ENCODE data around the gene TJP3.

The TJP3 gene

DNA sequence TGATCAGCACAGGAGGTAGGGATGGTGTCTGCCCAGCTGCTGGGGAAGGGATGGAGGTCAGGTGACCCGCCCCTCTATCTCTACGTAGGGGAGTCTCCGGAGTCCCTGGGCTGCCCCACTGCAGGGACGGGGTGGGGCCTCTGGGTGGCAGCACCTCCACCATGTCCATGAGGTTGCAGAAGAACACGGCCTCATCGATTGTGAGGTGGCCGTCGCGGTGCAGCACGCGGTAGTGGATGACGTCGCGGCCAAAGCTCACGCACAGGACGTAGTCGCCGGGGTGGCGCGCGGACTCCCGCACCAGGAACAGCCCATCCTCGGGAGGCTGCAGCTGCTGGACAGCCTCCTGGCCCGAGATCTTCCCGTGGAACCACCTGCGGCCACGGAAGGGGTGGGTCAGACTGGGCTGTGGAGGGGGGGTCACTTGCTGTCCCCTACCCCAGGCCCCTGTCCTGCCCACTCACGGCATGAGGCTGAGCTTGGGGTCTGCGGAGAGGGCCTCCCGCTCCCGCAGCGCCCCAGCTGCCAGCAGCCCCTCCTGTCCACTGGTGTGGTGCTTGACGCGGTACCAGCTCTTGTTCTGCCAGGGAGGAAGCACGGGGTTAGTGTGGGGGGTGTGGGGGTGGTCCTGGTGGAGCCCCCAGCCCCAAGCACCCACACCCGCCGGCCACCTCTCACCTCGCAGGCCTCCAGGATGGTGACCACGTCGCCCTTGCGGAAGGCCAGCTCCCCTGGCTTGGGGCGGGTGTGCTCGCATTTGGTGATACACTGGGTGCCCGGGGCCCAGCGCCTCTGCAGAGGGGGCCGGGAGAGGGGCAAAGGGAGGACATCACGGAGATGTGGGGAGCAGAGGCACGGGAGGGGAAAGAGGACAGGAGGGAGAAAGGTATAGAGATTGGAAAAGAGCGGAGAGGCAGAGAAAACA is 75.7 kb downstream of the TJP3 start:
- no peak for DNase-seq (ENCODE audit: low spot score)

DNA sequence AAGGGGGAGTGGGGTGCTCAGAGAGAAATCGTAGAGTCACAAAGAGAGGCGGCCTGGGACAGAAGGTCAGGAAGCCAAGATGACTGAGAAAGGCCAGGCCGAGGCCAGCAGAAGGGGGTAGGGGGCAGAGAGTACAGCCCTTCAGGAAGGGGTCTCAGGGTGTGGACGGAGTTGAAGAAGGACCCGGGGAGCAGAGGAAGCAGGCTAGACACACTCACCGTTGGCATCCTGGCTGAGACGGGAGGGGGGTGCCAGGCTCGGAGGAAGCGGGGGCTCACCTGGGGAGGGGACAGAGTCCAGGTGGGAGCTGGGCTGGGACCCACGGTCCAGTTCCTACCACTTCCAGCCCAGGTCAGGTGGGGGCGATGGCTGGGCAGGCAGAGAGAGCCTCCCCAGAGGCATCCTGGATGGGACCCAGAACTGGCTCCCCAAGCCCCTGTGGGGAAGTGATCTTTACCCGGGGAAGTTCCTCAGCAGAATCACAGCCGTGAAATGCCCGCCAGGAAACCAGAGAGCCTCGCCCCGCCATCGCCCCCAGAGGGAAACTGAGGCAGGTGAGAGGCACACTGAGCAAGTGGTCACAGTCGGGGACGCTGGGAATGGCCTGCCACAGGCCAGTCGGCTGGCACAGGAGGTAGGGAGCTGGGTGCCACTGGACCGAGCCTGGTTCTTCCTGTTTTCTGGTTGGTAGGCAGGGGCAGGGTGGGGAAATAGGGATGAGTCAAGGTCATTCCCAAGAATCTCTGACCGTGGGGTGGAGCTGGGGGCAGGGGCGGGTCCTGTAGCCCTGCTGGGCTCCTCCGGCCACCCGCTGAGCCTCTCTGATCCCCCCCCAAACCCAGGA is 76.6 kb downstream of the TJP3 start:
- DNase-seq (ENCODE audit: low spot score) = no peak

DNA sequence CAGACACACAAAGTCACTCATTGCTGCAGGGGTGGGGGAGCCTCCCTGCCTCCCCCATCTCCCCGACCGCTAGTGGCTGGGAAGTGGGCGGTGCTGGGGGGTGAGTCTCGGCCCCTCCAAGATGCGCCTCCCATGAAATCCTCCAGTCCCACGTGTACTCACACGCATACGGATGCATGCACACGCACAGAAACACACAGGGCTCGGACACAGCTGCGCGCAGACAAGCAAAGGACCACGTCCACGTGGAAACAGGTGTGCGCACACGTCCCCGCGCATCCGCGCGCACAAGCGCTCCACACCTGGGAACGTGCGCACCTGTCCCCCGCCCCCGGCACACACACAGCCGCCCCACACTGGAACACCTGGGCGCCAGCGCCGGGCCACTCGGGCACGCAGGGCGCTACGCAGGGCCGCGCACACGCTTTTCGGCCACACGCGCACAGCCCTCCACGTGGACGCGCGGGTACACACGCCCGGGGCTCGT is 77.3 kb downstream of the TJP3 start:
- DNase-seq (ENCODE audit: low spot score) = peak; percentile 41

DNA sequence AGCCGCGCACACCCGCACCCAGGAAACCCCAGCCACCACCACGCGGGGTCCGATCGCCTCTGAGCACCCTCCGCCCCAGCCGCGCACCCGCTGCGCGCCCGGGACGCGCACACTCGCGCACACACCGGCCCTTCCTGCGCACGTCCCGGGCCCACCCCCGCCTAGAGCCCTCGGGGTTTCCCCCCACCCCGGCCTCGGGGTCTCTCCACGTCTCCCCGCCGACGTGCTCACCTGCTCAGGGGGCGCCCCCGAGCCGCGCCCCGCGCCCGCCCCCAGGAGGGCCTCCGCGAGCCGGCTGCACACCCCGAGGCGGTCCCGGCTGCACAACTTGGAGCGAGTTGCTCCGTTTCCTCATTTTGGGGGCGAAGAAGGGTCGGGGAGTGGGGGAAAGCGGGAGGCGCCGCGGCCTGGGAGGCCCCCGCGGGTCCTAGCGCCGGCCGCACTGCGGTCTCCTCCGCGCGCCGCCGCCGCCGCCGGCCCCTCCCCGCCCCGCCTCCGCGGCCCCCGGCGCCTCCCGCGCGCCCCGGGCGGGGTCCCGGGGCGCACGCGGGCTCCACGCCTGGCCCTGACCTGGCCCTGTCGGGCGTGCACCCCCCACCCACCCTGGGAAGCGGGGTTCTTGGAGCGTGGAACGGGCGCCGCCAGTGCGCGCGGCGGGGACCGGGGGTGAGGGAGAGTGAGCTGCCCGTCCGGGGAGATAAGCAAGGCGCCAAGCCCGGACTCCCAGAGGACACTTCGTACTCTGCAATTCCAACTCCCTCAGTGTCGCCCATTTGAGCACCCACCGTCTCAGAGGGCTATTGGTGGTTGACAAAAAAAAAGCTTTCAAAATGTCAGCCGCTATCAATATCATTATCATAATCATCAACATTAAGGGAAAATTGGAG is 78.0 kb downstream of the TJP3 start, which contains the start of gene MATK:
Gene MATK, minus strand, starts transcription at position 444 of the 887 bp plus-strand sequence. CDS start 1,246 bp downstream, outside the sequence.
- no peak for DNase-seq (ENCODE audit: low spot score)

DNA sequence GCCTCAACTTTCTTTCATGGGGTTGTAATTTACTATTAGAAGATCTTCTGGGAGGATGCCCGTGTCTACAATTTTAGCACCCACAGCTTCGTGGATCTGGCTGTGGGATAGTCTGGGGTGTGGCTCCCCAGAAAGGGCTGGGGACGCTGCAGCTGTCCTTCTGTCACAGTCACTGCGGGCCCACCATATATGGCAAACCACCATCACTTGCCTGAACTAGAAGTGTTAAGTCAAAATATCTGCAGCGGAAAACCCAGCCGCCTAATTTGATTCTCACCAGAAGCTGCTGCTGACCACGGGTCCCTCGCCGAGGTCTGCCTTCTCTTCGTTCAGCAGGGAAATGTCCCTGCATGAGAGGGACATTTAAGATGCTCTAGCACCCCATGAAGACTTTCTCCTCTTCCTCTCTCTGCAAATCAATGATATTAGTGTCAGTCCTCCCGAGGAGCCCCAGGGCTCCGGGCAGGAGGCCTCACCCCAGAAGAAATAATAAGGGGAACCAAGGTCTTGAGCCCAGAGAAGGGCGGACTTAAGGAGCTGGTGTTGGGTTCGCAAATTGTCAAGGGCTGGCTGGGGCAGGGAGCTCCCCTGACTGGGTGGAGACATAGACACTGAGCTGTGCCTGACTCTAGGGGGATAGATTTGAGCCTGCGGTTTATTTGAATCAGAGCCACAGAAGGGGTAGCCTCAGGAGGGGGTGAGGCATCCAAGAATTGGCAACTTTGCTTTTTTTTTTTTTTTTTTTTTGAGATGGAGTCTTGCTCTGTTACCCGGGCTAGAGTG is 81.0 kb downstream of the TJP3 start:
- DNase-seq (ENCODE audit: low spot score) = no peak

DNA sequence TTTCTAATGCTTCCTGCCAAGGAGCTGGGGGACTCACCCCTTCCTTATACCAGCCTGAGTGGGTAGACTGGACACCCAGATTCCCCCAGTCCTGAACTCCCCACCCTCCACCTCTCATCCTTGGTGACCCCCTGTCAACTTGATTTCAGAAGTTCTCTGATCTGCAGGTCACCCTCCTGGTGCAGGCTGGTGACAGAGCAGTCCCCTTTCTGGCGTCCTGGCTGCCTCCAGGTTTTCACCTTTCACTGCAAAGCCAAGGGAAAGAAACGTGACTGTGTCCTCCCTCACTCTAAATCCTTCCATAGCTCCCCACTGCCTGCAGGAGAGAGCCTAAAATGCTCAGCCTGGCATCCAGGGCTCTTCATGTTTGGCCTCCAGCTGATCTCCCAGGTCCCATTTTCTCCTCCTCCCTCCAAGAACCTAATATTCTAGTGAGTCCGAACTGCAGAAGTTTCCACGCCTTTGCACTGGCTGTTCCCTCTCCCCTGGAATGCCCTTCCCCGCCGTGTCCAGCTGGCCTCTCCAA is 82.1 kb downstream of the TJP3 start:
- no peak for DNase-seq (ENCODE audit: low spot score)

DNA sequence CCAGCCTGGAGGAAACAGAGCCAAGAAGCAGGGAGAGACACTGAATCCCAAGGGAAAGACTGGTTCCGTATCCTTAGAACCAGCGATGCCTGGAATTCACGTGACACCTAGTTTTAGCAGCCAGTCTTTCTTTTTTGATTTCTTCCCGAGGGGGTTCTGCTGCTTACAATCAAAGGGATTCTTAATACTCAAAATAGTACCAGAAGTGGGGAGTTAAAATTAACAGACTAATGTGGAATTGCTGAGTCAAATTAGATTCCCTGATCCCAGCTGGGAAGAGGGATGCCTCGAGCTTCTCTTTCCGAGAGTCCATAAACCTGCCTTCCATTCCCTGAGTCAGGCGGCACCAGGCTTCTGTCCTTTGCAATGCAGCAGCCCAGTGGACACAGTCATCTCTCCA is 82.8 kb downstream of the TJP3 start:
- DNase-seq (ENCODE audit: low spot score) = no peak

DNA sequence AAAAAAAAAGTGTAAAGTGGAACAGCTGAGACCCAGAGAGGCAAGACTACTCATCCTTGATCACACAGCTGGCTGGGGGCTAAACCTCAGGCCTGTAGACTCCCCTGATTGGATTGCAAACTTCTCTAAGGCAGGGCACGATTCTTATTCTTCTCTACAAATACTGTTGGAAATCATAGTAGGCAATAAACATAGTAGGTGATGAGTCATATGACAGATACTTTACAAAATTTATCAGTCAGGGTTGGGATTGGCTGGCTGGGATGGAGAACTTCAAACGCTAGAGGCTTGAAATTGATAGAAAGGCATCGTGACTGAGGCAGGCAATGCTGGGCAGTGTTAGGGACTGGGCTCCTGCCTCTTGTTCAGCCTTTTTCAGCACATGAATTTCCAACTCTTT is 83.9 kb downstream of the TJP3 start:
- DNase-seq (ENCODE audit: low spot score) = no peak

DNA sequence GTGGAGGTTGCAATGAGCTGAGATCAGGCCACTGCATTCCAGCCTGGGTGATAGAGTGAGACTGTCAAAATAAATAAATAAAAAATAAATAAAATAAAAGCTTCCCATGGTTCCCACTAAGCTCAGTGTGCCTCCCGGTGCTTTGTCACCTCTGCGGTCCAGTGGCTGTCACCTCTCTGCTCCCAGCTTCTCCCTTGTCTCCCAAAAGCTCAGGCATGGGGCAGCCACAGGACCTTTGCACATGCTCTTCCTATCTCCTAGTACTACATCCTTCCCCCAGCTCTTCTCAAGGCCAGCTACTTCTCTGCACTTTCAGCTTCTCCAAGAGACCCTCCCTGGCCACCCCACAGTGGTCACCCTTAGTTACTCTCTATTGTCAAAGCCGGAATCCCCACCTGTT is 85.6 kb downstream of the TJP3 start:
- no peak for DNase-seq (ENCODE audit: low spot score)

DNA sequence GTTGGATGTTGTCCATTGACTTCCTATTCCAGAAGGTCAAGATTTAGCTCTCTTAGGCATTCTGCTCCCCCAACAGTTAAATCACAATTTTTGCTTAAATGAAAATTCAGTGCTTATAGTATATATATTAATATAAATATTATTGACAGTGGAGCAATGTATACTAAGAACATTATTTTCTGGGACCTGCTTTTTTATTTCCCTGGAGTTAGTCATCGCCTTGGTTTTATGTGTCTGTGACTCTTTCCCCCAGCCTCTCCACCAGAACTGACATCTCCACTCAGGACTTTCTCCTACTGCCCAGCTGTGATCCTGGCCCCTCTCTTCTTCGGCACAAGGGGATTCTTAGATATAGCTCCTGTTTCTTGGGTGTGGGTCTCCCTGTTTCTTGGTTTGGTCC is 88.2 kb downstream of the TJP3 start:
- DNase-seq (ENCODE audit: low spot score) = no peak

DNA sequence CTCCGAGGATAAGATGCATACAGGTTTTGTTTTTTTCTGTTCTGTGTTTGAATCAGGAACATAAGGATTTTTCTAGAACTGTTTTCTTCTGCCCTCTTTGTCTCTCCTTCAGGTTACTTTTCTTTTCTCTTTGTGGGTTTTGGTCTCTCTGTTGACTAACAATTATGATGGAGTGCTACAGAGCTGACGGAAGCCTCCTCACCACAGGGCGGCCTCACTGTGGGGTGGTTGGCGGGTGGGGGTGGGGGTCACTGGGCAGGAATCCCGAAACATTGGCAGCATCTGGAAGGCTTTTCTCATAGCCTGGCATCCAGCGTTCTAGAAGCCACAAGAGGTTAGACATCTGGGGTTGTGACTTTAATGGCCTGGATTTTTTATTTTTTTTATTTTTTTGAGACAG is 90.0 kb downstream of the TJP3 start:
- DNase-seq (ENCODE audit: low spot score) = no peak

Measured in Ammon's horn (tissue), 1 donor.